Kidney epithelial cell (primary cell): ENCODE data around the gene SLC31A1. TPM values are rescaled to one million over a fixed set of nuclear protein-coding genes. Genes with fewer than 3 reads are reported as not detected.

Experiments used
- DNase-seq: peaks from one replicate; pipeline ENCODE4 v3.0.0-alpha.2; 2010; ENCODE audit warnings: low read depth
- H3K27me3 ChIP-seq: 2 replicates; pipeline ENCODE4 v1.6.0; 2011; ENCODE audit warnings: low read length; ENCODE audit not compliant: control insufficient read depth, insufficient read depth
- H3K36me3 ChIP-seq: 2 replicates; pipeline ENCODE4 v1.5.1; 2011; ENCODE audit warnings: low read length; ENCODE audit not compliant: control insufficient read depth, insufficient read depth
- H3K4me3 ChIP-seq: 2 replicates; pipeline ENCODE4 v1.5.1; 2011; ENCODE audit warnings: low read depth, mild to moderate bottlenecking, control low read depth, low read length
- CTCF ChIP-seq: IDR thresholded peaks from 2 replicates; pipeline ENCODE4 v1.5.1; 2011; ENCODE audit warnings: mild to moderate bottlenecking, moderate library complexity, low read length, control low read depth, inconsistent platforms; ENCODE audit not compliant: insufficient read depth, poor library complexity, severe bottlenecking
- total RNA-seq: library from RNA; depleted of rRNA; stranded (reverse); fragments of >200 nt; gene quantifications from 2 replicates; pipeline ENCODE4 v1.2.3, GENCODE V29; 2015

Gene SLC31A1
- total RNA-seq, 1 donor from 2014 or later, result 19.8 TPM

GRCh38 chr9:113267911-113268566 is 46.7 kb downstream of the SLC31A1 start:
- H3K36me3 ChIP-seq, result no peaks in the 10 kb centered on the region
- TF ChIP-seq CTCF, result no peak

GRCh38 chr9:113269355-113269754 is 48.0 kb downstream of the SLC31A1 start:
- no peak overlapping the region for H3K4me3 ChIP-seq
- H3K27me3 ChIP-seq, result no peaks in the 10 kb centered on the region
- DNase-seq, result no peak
- no peaks in the 10 kb centered on the region for H3K36me3 ChIP-seq
- no peak for TF ChIP-seq CTCF

More at GRCh38 chr9:113267911-113268566, 46.7 kb downstream of the SLC31A1 start:
- DNase-seq, result no peak
- Histone ChIP-seq H3K4me3 (no peak overlapping the region), H3K27me3 (no peaks in the 10 kb centered on the region)

GRCh38 chr9:113269871-113270270 is 48.5 kb downstream of the SLC31A1 start:
- TF ChIP-seq CTCF, result no peak
- Histone ChIP-seq H3K4me3 (no peak overlapping the region), H3K27me3 (no peaks in the 10 kb centered on the region), H3K36me3 (no peaks in the 10 kb centered on the region)
- no peak for DNase-seq

DNA sequence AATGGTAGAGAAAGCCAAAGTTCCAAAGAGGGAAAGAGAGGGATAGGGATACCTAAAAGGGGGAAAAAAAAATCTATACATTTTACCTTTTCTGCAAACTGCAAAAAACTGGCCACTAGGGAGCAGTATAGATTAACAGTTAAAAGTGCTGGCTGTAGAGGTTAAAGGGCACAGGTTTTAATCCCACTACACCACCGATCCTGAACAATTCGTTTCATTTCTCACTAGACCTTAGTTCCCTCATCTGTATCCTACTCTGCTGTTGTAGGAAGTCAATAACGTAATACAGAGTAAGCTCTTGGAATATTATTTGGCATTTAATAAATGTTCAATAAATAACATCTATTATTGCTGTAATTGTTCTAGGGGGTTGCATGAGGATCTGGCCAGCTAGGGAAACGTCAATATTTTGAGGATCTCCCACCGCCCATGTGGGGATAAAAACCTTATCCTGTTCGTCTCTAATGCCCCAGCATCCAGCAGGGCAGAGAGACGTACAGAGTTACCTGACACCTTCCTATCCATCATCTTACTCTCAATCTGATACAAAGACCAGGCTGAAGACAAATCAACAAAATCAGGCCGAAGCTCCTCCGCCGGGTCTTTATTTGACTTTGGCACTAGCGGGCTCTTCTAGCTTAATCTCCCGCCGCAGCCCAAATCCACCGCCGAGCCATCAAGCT is 53.3 kb downstream of the SLC31A1 start:
- no peaks in the 10 kb centered on the region for H3K27me3 ChIP-seq
- no peaks in the 10 kb centered on the region for H3K36me3 ChIP-seq
- H3K4me3 ChIP-seq, result peak overlapping the region; percentile 97
- DNase-seq, result peak; percentile 21
- TF ChIP-seq CTCF, result peak; percentile 60

GRCh38 chr9:113275157-113276131 is 54.1 kb downstream of the SLC31A1 start, which contains the start of the genes CDC26 and PRPF4:
CDC26 (minus strand) TSS chr9:113275572; CDS start chr9:113272507, 3,065 bp downstream.
PRPF4 (plus strand) TSS chr9:113275658; CDS start chr9:113275744, 86 bp downstream.
- H3K36me3 ChIP-seq, result no peaks in the 10 kb centered on the region
- H3K27me3 ChIP-seq, result no peaks in the 10 kb centered on the region
- no peak for TF ChIP-seq CTCF
- DNase-seq, result peak; percentile 95
- H3K4me3 ChIP-seq, result peak within 1 kb of the TSS; percentile 97
